NCI-H510A treated with DMSO at 0.1 percent for 48 hours (cell line): ENCODE results near the gene ATAD2B.
"Not testable (repeated sequence)": the region's sequence is repeated elsewhere in the genome, so short reads cannot be mapped to it uniquely, and the experiment has no call there.

Source experiments
- DNase-seq: peaks from one replicate; lab custom pipeline; 2025; lab: John Stamatoyannopoulos, UW

ATAD2B gene

GRCh38 chr2:23789012-23789411, 137.9 kb downstream of the ATAD2B start:
- no peak for DNase-seq

DNA sequence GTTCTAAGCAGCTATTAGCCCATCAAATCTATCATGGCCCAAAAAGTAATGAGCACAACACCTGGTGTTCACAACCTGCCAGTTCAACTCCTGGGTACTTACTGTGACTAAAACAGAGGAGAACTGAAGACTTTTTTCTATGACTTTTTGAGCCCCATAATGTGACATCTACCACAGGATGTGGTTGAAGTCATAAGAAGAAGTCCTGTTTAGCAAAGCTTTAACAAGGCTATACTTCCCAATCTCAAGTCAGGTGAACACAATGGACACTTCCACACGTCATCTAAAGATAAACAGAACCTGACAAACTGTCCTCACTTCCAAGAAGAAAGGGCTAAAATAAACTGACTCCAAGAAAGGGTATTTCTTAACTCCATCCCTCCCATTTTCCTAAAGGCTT, 138.8 kb downstream of the ATAD2B start:
- no peak for DNase-seq

GRCh38 chr2:23784971-23785370, 142.0 kb downstream of the ATAD2B start:
- no peak for DNase-seq

DNA sequence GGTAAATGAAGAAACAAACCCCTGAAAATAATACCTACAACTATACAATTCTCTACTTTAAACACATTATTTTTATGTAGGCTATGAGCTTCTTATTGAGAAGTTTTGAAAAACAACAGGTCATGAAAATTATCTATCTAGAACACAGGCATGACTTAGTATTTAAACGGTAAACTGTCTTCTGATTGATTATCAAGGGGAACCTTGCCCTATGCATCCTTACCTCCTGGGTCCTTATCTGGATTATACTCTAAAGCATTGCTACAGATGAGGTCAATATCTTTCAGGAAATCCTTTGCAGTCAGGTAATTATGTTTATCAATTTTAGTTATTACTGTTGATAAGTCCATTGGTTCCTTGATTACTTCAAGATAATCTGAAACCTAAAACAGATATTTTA, 144.3 kb downstream of the ATAD2B start:
- DNase-seq: no peak

DNA sequence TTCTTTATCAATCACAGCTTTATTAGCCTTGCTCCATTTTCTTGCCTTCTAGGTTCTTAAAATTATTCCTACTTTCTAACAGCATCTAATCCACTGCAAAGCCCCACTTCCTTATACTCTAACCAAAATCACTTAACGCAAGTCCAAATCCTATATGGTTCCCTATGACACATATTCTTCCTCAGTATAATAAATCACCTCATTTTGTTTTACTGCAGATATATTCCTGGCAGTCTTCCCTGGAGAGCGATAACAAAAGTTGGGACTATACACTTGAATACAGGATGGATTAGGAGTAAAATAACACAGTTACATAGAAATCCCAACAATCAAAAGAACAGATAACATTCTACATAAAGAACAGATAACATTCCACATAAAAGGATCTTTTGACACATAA, 144.8 kb downstream of the ATAD2B start:
- DNase-seq: no peak

DNA sequence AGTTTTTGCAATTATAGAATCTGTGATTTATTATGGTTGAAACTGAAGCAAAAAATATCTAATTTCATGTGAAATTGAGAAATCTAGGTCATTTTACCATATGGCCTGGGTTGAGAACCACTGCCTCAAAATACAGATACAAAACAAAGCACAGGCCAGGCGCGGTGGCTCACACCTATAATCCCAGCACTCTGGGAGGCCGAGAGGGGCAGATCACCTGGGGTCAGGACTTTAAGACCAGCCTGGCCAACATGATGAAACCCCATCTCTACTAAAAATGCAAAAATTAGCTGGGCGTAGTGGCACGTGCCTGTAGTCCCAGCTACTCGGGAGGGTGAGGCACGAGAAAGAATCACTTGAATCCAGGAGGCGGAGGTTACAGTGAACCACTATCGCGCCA, 146.5 kb downstream of the ATAD2B start:
- DNase-seq: not testable (repeated sequence)

- no peak for DNase-seq
These were observed 149.1 kb downstream of the ATAD2B start for GRCh38 chr2:23777826-23778225.

DNA sequence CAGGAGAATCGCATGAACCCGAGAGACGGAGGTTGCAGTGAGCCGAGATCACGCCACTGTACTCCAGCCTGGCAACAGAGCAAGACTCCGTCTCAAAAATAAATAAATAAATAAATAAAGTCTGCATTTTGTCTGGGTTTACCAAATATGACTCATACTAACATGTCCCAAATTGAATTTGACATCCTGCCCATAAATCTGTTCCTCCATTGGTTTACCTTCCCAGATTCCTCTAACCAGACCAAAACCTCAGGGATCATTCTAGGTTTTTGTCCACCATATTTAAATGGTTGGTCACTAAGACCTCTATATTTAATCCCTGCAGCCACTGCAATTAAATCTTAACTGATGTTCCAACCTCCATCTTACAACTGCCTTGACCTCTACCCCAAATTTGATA, 150.9 kb downstream of the ATAD2B start:
- DNase-seq: no peak

GRCh38 chr2:23772684-23773083, 154.2 kb downstream of the ATAD2B start:
- no peak for DNase-seq

DNA sequence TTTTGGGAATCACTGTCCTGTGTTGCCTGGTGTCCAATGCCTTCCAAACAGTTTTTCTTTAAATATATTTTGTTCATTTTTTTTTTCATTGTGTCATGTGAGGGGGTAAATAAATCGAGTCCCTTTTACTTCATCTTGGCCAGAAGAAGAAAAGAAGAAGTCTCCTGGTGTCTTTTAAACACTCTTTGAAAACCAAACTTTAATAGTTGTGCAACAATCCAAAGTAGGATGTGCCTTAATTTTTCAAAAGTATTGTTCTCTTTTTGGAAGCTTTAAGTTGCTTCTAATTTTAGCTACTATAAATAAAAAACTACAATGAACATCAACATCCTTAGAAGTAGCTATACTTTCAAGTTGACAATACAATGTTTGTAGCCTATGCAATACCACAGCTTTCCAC, 154.9 kb downstream of the ATAD2B start:
- DNase-seq: no peak

DNA sequence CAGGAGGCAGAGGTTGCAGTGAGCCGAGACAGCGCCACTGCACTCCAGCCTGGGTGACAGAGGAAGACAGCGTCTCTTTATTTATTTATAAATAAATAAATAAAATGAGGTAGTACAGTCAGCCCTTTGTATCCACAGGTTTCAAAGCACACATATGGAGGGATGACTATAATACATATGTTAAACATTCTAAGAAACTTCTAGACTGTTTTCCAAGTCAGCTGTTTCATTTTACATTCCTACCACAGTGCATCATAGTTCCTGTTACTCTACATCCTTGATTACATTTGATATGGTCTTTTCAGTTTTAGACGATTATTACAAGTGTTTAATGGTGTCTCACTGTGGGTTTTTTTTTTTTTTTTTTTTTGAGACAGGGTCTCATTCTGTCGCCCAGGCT, 157.6 kb downstream of the ATAD2B start:
- DNase-seq: no peak

- DNase-seq: no peak
These were observed 158.9 kb downstream of the ATAD2B start for GRCh38 chr2:23767876-23768621.

- DNase-seq: no peak
These were observed 164.8 kb downstream of the ATAD2B start for GRCh38 chr2:23762141-23762540.

DNA sequence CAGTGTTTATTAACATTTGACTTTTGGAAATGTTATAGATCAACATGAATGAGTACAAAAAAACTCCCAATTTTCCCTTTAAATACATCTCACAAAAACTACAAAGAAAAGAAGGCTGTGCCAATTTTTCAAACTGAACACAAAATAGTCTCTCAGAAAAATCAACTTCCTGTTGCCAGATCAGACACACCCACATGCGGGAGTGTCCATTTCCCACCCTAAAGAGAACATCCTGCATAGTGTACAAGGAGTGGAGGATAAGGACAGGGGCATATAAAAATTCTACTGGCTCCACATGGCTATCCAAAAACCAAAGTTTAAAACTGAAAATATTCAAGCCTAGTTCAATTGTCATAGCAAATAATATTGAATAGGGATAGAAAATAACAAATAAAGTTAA, 165.3 kb downstream of the ATAD2B start:
- DNase-seq: no peak

GRCh38 chr2:23760736-23761135, 166.2 kb downstream of the ATAD2B start:
- peak; percentile 40 for DNase-seq

DNA sequence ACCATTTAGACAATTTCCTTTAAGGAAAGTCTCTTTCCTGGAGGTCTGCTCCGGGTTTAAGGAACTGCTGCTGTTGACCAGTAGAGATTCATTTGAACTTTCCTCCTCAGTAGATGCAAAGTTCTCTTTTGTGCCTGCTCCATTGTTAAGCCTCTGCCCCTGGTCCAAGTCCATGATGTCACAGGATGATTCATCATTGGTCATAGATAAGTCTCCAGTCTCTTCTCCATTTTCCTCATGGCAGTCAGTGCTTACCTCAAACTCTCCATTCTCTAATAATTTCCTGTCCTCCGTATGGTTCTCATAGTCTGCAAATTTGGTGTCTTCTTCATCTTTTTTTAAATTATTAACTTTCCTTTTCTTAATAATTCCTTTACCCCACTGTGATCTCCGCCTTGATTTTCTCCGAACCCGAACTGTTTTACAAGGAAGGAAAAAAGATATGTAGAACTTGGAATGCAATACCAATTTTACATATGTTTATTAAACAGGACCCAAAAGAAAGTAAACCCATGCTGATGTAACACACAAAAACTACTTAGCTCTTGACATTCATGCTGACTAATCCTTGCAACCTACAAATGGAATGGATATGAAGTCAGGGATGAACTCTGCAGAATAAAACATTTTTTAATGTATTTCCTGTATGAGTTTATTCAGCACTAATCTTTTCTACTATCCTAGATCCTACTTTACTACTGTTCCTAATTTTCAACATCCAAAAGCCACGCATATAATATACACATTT, 169.1 kb downstream of the ATAD2B start:
- DNase-seq: no peak

GRCh38 chr2:23756593-23757292, 170.2 kb downstream of the ATAD2B start:
- DNase-seq: peak; percentile 37

DNA sequence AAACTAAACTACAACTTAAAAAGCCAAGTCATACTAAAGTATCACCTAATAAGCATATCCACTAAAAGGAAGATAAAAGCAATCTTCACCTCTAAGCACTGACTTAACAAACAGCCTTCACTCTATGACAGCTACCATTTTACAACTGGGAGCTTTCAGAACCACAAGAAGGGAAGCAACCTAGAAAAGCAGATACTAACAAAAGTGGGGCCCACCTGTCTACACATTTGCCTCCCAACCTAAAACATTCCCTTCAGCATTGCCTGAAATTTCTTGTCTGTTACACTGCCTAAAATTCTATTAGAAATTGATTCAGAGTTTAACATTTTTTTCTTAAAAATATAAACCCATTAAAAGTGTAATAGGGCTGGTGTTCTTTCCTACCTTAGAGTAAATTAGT, 172.0 kb downstream of the ATAD2B start:
- no peak for DNase-seq

DNA sequence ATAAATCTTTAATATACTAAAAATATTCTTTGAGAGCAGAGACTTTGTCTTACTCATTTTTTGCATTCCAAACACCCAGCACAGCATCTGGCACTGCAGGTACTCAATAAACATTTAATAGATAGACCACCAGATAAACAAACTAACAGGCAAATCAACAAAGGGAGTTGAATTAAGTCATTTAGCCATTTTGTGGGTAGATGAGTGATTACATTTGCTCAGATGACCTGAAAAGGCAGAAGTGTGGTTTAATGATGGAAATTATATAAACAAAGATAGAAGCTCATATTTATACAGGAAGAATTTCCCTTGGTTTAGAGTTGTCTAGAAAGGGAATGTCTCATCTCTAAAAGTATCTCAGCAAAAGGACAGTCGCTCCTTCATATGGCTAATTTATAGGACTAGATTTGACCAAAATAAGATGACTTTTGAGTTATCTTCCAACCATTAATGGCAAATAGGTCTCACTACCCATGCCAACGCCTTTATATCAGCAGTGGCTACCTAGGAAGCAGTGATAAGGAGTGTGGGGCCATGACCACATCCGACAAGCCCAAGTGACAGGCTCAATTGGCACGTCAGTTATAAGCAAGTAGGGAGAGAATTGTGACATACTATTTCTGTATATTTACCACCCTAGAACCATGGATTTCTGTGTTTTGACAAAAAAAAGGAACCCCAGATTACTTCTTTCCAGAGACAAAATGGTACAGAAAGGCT, 173.5 kb downstream of the ATAD2B start:
- DNase-seq: no peak

- DNase-seq: no peak
These were observed 175.1 kb downstream of the ATAD2B start for GRCh38 chr2:23751747-23752265.

DNA sequence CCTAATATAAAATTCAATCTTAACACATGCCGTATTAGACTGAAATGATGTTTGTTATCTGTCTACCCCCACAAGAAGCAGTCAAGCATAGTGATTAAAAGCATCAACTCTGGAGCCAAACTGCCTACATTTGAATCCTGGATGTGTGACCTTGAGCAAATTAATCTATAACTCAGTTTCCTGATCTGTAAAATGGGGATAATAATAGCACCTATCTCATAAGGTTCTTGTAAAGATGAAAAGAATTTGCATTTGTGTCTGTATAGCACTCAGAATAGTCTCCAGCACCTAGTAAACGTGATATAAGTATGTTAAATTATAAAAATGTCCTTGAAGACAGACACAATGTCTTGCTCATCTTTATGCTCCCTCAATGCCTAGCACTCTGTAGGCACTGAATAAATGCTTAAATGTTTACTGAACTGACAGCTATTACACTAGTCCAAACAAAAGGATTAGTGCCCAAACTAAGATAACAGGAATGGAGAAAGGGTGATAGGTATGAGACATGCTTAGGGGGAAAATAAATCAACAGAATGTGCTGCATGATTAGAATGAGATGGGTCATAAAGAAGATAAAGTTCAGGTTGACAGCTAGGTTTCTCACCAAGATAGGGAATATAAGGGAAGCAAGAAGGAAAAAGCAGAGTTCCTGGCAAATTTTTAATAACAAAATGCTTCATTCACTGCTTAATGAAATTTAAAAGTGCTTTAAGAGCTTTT, 180.6 kb downstream of the ATAD2B start:
- no peak for DNase-seq
